Fibroblast of lung (primary cell): ENCODE results near the gene PXN.

Experiments
- CTCF ChIP-seq, 2 donors: IDR thresholded peaks in 1 of 2; conservative IDR thresholded peaks in 1 of 2; 1 replicate in 1 of 2; 2 replicates in 1 of 2; pipeline ENCODE4 v1.5.1; 2011 to 2012; ENCODE audit warnings: low read length in 2 of 2, control low read depth in 1 of 2, inconsistent platforms in 1 of 2, low read depth in 1 of 2, mild to moderate bottlenecking in 1 of 2
- EZH2 ChIP-seq: IDR thresholded peaks from 2 replicates; pipeline ENCODE4 v1.5.1; 2012; ENCODE audit warnings: low read length, control low read depth, mild to moderate bottlenecking; ENCODE audit errors: missing control alignments

GRCh38 chr12:120215766-120216735 lies 49.5 kb downstream of the PXN start:
- TF ChIP-seq CTCF (conservative IDR thresholded peaks at IDR 0.05 in 1 of 2, IDR thresholded peaks at IDR 0.05 in 1 of 2; ENCODE audit: low read depth in 1 of 2, low read length in 2 of 2) = no peak
- TF ChIP-seq EZH2 = no peak
